Thyroid gland (tissue), 4 donors: ENCODE data around the gene LMF2.

Experiments
- POLR2A ChIP-seq, 2 donors: fragments of 450-650 bp; IDR thresholded peaks; one replicate each; pipeline ENCODE4 v1.6.1; 2017; ENCODE audit warnings: antibody characterized with exemption in 2 of 2, mild to moderate bottlenecking in 2 of 2, moderate library complexity in 1 of 2
- TF ChIP-seq, protein P1 (sequence below), 6 experiments: fragments of 200-600 bp in 3 of 6; fragments of 450-650 bp in 3 of 6; sonication (generic) in 3 of 6; IDR thresholded peaks; one replicate each; pipeline ENCODE4 v1.5.1; 2016 to 2019; ENCODE audit warnings: antibody characterized with exemption in 6 of 6, mild to moderate bottlenecking in 2 of 6, inconsistent platforms in 1 of 6, moderate library complexity in 1 of 6

DNA sequence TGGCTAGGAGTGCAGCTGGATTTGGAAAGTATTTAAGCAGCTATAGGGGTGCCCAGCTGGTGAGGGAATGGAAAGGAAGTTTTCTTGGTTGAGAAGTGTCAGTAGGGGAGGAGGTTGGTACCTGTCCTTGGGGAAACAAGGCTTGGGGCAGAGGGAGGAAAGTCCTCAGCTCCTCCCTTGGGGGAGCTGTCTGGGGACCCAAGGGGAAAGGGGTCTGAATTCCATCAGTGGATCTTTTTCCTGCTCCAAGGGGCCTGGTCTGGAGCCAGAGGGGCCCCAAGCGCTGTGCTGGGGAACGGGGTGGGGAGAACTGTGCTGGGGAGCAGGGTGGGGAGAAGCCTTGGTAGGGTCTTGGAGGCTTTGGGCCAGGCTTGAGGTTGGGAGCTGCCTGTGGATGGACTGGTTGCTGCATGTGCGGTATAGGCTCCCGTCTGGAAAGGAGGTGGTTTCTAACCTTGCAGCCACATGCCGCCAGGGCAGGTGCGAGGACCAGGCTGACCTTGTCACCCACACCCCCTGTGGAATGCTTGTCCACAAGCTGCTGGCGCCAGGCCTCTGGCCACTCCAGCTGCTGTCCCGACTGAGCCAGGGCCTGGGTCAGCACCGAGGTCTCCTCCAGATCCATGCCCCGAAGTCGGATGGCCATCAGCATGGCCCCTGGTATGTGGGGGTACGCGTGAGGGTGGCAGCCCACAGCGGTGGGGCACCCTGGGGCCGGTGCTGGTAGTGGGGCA lies 21.3 kb upstream of the LMF2 start:
- TF ChIP-seq, protein P1, sequence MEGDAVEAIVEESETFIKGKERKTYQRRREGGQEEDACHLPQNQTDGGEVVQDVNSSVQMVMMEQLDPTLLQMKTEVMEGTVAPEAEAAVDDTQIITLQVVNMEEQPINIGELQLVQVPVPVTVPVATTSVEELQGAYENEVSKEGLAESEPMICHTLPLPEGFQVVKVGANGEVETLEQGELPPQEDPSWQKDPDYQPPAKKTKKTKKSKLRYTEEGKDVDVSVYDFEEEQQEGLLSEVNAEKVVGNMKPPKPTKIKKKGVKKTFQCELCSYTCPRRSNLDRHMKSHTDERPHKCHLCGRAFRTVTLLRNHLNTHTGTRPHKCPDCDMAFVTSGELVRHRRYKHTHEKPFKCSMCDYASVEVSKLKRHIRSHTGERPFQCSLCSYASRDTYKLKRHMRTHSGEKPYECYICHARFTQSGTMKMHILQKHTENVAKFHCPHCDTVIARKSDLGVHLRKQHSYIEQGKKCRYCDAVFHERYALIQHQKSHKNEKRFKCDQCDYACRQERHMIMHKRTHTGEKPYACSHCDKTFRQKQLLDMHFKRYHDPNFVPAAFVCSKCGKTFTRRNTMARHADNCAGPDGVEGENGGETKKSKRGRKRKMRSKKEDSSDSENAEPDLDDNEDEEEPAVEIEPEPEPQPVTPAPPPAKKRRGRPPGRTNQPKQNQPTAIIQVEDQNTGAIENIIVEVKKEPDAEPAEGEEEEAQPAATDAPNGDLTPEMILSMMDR (IDR thresholded peaks at IDR 0.05), result no peak
- peak in 1 of 2 donors; percentile 5 for TF ChIP-seq POLR2A (IDR thresholded peaks at IDR 0.05)
